SH-SY5Y (cell line): ENCODE results near the gene VPS8.

Source experiments
- GATA2 ChIP-seq: IDR thresholded peaks from 2 replicates; pipeline ENCODE4 v1.6.1; 2011; ENCODE audit warnings: mild to moderate bottlenecking, low read depth, low read length
- GATA3 ChIP-seq: IDR thresholded peaks from 2 replicates; pipeline ENCODE4 v1.6.1; 2011; ENCODE audit warnings: low read depth, mild to moderate bottlenecking, low read length, moderate library complexity

DNA sequence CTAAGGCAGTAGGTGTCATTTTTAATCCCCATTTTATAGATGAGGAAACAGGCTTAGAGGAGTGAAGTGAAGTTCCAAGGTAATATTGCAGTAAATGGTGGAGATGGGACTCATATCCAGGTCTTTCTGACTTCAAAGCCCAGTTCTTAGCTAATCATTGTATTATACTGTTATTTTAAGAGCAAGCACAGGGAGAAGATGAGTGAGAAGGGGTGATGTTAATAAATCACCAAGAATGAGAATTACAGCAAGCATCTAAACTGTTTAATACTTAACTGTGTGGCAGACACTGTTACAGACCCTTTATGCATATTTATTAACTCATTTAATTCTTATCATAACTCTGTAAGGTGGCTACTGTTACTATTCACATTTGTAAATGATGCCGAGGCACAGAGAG lies 61.2 kb downstream of the VPS8 start:
- no peak for TF ChIP-seq GATA2
- no peak for TF ChIP-seq GATA3
